H1 (cell line): Measurements from ENCODE around the gene ANXA6.

Source experiments
- CHD2 ChIP-seq: IDR thresholded peaks from 2 replicates; pipeline ENCODE4 v1.6.1; 2012; ENCODE audit warnings: low read length, improper control_type of control experiment
- CTCF ChIP-seq, 3 experiments: IDR thresholded peaks; 1 replicate in 2 of 3; 2 replicates in 1 of 3; pipeline versions ENCODE4 v1.5.1 to v1.6.1; 2011; ENCODE audit warnings: low read length in 3 of 3, mild to moderate bottlenecking in 3 of 3, inconsistent platforms in 2 of 3, low read depth in 1 of 3, moderate library complexity in 1 of 3; ENCODE audit not compliant: insufficient read depth in 1 of 3; ENCODE audit errors: control extremely low read depth in 1 of 3
- E2F6 ChIP-seq: IDR thresholded peaks from 2 replicates; pipeline ENCODE4 v1.6.1; 2012; ENCODE audit warnings: inconsistent platforms
- EP300 ChIP-seq, 2 experiments: IDR thresholded peaks; 1 replicate in 1 of 2; 2 replicates in 1 of 2; pipeline ENCODE4 v1.6.1; 2011 to 2012; ENCODE audit warnings: low read depth in 2 of 2, low read length in 2 of 2, mild to moderate bottlenecking in 2 of 2, borderline replicate concordance in 1 of 2, inconsistent platforms in 1 of 2, moderate library complexity in 1 of 2
- EZH2 ChIP-seq: fragments of 200-600 bp; sonication (generic); IDR thresholded peaks from 2 replicates; pipeline ENCODE4 v1.7.1; 2012; ENCODE audit warnings: low read depth, mild to moderate bottlenecking, moderate library complexity, low read length, inconsistent platforms; ENCODE audit not compliant: severe bottlenecking
- KDM1A ChIP-seq: fragments of 200-600, 300-600 bp; sonication (generic); IDR thresholded peaks from 2 replicates; pipeline ENCODE4 v1.7.1; 2016; ENCODE audit warnings: mild to moderate bottlenecking, low read length, borderline replicate concordance
- PHF8 ChIP-seq: fragments of 200-600 bp; sonication (generic); conservative IDR thresholded peaks from 2 replicates; pipeline ENCODE4 v1.7.1; 2012; ENCODE audit warnings: low read depth, mild to moderate bottlenecking, inconsistent platforms, low read length, moderate library complexity
- POLR2A ChIP-seq, 2 experiments: IDR thresholded peaks; 1 replicate in 1 of 2; 2 replicates in 1 of 2; pipeline ENCODE4 v1.6.1; 2011; ENCODE audit warnings: low read depth in 2 of 2, low read length in 2 of 2, mild to moderate bottlenecking in 2 of 2; ENCODE audit errors: control extremely low read depth in 1 of 2
- POLR2AphosphoS5 ChIP-seq: IDR thresholded peaks from 2 replicates; pipeline ENCODE4 v1.6.1; 2011; ENCODE audit warnings: low read depth, low read length
- RAD21 ChIP-seq, 2 experiments: IDR thresholded peaks in 1 of 2; conservative IDR thresholded peaks in 1 of 2; 2 replicates each; pipeline ENCODE4 v1.6.1; 2011; ENCODE audit warnings: low read depth in 2 of 2, low read length in 2 of 2, improper control_type of control experiment in 1 of 2, inconsistent platforms in 1 of 2, mild to moderate bottlenecking in 1 of 2, moderate library complexity in 1 of 2
- RBBP5 ChIP-seq: IDR thresholded peaks from 2 replicates; pipeline ENCODE4 v1.7.1; 2012; ENCODE audit warnings: low read depth, mild to moderate bottlenecking, inconsistent platforms, low read length, moderate library complexity, borderline replicate concordance
- RFX5 ChIP-seq: IDR thresholded peaks from 2 replicates; pipeline ENCODE4 v1.6.1; 2011; ENCODE audit warnings: low read depth, low read length, improper control_type of control experiment, borderline replicate concordance
- RNF2 ChIP-seq: fragments of 200-900, 300-1000 bp; sonication (generic); IDR thresholded peaks from 2 replicates; pipeline ENCODE4 v1.7.1; 2016; ENCODE audit warnings: borderline replicate concordance, low read depth, mild to moderate bottlenecking, antibody characterized with exemption, low read length; ENCODE audit not compliant: poor library complexity, severe bottlenecking; ENCODE audit errors: missing control alignments

DNA sequence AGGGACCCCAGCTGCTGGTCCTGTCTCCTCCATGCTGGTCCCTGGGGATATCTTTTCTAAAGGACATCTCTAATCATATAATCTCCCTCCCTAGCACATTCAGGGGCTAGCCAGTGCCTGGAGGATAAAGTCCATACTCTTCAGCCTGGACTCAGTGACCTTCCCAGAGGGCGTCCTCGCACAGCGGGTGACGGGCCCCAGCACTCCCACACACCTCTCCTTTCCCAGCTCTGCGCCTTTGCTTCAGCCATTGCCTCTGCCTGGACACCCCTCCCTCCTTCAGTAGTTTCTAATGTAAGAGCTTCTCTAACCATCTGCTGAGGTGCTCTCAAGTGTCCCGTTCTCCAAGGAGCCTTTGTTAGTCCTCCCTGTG is 61.6 kb downstream of the ANXA6 start:
- TF ChIP-seq RNF2 (no peak), RBBP5 (no peak), POLR2A (IDR thresholded peaks at IDR 0.05; ENCODE audit: control extremely low read depth in 1 of 2, low read depth in 2 of 2, low read length in 2 of 2) (no peak), POLR2AphosphoS5 (no peak), EZH2 (no peak), EP300 (IDR thresholded peaks at IDR 0.05; ENCODE audit: borderline replicate concordance in 1 of 2, low read depth in 2 of 2, low read length in 2 of 2) (no peak), PHF8 (no peak), CTCF (IDR thresholded peaks at IDR 0.05; ENCODE audit: control extremely low read depth in 1 of 3, insufficient read depth in 1 of 3, low read depth in 1 of 3, low read length in 3 of 3) (no peak), RFX5 (no peak), CHD2 (no peak), E2F6 (no peak), RAD21 (IDR thresholded peaks at IDR 0.05 in 1 of 2, conservative IDR thresholded peaks at IDR 0.05 in 1 of 2; ENCODE audit: low read depth in 2 of 2, low read length in 2 of 2) (no peak), KDM1A (no peak)
